Stimulated activated CD4-positive, alpha-beta T cell treated with anti-CD3 and anti-CD28 coated beads, TNF-alpha, amount 100 ng/mL, for 4 hours (primary cell): ENCODE results near the gene MAEA.
"Not testable (repeated sequence)": the region's sequence is repeated elsewhere in the genome, so short reads cannot be mapped to it uniquely, and the experiment has no call there.

Experiments used
- DNase-seq, 3 experiments: peaks; one replicate each; pipeline ENCODE4 v3.0.0-alpha.2; 2020; ENCODE audit warnings: low read depth in 3 of 3

The MAEA gene

DNA sequence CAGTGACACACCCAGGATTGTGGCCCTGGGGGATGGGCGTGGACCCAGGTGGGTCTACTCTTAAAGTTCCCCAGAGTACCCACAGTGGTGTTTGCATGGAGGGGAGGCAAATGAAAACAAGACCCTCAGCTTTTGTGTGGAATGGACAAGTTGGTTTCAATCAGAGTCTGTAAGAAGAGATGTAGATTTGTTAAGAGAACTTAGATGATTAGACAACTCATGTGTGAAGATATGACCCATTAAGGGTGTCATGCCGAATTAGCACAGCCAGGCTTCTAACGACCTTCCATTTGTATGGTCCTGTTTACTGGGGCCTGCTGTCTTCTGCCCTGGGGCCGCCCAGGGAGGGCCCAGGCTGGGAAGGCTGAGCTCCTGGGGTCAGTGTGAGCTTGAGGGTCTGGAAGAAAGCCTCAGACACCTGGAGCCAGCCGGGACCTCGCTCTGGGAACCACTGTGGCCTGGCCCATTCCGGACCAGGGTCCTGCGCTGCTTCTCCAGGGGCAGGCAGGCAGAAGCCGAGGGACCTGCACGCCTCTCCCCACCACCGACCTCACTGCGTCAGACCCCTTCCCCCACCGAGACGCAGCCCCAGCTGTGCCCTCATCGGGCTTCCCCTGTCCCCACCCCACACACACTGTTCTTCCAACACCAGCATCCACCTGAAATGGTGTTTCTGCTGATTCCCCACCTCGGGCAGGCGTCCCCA, 77.7 kb downstream of the MAEA start:
- no peak for DNase-seq

DNA sequence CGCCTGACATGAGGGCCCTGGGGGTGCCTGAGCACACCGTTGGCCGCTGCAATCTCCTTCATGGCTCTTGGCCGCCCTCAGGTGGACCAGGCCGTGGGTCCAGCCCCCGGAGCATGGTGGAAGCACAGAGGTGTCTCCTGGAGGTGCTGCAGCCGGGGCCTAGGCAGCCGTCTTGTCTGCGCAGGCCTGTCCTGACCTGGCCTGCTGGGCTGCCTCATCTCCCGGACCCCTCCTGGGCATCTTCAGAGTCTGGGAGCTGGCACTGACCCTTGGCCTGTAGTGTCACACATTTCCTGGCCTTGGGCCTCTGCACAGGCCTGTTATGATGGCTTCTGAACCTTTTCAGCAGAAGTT, 78.2 kb downstream of the MAEA start:
- DNase-seq, result no peak

DNA sequence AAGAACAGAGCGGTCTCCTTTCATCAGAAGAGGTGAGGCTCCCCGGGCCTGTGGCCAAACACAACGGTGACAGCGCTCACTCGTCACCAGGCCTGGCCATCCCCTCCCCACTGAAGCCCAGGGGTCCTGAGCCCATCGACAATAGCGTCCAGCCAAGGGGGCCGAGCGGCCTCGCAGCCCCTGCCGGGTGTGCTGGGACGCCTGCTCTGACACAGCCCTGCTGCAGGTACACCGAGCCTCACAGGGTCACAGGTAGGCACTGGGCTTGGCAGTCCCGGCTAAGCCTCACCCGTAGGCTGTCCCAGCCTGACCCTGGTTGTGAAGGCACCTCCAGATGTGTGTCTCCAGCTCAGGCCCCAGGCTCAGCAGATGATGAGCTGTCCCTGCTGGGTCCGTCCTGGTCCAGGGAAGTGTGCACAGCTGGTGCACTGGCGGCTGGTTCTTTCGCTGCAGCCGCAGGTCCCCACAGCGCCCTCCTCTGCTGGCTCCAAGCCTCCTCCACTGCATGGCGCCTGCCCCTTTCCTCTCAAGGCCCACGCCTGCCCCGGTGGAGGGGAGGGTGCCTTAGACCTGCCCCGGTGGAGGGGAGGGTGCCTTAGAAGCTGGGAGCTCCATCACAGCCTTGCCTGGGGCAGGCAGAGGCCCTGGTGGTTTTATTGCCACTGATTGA, 78.9 kb downstream of the MAEA start:
- no peak for DNase-seq

DNA sequence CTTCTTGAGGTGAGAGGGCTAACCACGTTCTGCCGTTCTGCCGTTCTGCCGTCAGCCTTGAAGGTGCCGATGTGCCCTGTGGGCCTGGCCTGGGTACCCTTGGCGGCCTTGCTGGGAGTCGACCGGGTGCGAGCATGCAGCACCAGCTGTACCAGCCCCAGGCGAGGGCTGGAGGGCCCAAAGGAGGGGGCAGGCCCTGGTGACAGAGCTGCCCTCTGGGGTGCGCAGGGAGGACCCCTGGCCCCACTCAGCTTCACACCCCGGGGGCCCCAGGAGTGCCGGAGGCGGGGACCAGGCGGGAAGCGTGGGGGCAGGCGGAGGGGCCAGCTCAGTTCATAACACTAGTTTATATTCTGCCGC, 79.4 kb downstream of the MAEA start:
- DNase-seq, result no peak

DNA sequence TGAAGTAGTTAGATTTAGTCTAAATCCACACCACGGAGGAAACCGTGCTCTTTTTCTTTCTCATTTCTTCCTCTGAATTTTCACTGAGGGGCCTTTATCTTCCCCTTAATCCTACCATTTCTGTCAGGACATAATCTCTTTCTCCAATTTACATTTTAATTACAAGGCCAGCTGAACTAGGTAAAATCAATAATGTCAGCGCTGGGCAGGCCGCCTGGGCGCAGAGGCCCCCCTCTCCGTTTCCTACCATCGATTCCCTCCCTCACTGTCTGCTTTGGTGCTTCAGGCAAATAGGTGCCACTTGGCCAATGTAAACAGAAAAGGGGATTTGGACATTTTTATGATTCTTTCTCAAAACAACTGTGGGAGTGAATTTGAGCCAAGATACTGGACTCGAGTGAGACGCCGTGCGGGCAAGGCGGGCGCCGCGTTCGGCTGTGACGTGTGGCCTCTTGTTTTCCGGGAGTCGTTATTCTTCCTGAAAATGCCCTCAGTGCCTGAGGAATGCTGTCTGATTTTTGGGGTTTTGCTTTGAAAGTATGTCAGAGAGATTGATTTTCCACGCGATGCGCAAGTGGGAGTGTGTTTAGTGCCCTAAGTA, 79.9 kb downstream of the MAEA start:
- no peak for DNase-seq

DNA sequence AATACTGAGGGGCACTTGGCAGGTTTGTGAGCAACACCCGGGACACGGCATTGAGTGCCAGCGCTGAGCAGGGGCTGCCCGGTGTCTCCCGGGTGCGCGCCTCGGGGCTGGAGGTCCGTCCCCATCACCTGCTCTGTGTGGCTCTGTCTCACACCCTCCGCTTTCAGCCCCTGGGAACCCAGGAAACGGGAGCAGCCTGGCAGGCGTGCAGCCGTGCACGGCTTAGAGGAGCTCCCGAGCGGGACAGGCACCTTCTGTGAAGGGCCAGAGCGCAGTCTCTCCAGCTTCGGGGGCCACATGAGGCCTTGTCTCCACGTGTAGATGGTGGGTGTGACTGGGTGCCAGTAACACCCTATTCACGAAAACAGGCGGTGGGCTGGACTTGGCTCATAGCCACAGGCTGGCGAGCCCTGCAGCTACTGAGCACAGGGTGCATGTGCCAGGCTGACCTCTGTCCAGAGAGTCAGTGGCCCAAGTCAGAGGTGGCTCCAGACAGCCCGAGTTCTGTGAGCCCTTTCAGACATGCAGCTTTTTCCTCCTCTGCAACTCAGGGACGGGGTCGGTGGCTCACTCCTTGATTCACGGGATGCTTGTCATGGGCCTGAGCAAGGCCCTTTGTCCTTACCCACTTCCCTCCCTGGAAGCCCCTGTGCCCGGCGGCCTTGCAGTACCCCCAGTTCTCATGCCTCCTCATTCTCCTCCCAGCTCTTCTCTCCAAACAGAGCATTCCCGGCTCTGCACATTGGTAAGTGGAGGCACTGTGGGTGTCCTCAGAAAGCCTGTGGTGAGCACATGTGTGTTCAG, 80.8 kb downstream of the MAEA start:
- DNase-seq, result no peak

DNA sequence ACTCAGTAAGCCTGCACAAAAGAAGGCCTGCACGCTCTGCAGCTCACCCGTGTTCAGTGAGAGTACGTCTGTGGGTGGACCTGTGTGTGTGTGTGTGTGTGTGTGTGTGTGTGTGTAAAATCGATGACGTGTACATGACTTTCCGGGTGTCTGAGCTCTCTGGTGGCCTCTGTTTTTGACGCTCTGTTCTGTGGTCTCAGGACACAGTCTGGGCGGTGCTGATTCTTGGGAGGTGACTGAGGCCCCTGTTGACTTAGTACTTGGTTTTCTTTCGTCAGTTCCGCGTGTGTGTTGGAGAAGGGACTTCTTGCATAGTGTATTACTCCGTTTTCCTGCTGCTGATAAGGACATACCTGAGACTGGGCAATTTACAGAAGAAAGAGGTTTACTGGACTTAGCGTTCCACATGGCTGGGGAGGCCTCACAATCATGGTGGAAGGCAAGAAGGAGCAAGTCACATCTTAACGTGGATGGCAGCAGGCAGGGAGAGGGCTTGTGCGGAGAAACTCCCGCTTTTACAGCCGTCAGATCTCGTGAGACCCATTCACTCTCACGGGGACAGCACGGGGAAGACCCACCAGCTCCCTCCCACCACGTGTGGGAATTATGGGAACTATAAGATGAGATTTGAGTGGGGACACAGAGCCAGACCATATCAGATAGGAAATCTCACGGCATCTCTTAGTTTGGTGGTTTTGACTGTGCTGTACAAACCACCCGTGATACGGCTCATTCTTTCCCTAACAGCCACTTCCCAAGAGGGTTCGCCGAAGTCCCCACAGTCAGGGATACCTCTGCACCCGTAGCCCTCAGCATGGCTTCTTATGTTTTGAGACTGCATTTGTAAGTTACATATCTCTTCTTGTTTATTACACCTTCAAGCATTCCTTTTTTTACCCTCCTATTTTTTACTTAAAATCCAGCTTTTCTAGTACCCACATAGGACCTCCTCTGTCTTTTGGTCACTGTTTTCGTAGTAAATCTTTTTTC, 81.8 kb downstream of the MAEA start:
- no peak for DNase-seq

DNA sequence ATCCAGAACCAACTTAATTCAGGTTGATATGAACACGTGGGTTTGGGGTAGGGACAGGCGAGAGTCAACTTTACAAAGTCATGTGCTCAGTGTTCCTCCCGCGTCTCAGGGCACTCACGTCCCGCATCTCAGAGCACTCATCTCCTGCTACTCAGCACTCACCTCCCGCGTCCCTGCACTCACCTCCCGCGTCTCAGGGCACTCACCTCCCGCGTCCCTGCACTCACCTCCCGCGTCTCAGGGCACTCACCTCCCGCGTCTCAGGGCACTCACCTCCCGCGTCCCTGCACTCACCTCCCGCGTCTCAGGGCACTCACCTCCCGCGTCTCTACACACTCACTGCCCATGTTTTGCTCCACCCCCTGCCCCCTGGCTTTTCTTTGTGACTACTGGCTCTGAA, 82.9 kb downstream of the MAEA start:
- DNase-seq, result not testable (repeated sequence)

DNA sequence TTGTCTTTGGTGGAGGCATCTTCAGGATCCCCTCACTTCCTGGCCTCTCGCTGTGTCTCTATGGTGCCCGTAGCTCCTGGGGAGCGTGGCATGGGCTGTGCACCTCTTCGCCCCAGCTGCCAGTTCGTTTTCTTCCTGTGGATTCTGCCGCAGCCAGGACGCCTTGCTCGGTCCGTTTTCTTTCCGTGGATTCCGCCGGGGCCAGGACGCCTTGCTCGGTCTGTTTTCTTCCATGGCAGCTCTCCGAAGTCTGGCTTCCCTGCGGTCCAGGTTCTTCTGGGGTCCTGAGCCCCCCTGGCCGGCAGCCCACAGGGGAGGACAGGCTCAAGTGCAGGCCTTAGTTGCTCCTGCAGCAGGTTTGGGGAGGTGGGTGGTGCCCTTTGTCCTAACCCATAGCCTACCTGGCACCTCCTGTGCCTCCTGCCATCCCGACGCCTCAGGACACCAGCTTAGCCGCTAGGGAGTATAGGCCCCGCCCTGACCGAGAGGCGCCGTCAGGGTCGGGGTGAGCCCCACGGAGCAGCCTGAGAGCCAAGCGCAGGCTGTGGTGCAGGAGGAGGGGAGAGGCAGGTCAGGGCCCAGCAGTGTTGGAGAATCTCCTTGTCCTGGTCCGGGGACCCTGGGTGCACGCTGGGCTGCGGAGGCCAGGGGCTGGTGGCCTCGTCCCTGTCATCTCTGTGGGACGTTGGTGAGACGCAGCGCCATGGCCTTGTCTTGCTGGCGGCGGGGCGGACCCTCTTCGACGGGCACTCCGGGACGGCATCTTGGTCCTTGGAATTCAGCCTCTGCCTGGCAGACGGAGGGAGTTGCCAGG, 84.4 kb downstream of the MAEA start:
- DNase-seq, result no peak

DNA sequence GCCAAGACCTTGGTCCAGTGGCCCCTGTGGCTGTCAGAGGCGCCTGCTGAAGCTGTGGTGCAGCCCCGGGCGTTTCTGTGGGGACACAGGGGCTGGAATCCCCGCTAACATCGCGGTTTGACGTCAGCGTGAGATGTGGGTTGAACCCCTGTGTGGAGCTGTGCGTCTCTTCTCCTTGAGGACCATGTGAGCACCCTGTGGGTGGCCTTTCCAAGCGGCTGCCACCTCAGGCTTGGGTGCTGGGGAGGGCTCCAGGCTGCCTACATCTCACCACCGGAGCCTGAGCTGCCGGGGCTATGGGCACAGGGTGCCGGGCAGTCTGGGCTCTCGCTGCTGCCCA, 85.0 kb downstream of the MAEA start:
- no peak for DNase-seq

DNA sequence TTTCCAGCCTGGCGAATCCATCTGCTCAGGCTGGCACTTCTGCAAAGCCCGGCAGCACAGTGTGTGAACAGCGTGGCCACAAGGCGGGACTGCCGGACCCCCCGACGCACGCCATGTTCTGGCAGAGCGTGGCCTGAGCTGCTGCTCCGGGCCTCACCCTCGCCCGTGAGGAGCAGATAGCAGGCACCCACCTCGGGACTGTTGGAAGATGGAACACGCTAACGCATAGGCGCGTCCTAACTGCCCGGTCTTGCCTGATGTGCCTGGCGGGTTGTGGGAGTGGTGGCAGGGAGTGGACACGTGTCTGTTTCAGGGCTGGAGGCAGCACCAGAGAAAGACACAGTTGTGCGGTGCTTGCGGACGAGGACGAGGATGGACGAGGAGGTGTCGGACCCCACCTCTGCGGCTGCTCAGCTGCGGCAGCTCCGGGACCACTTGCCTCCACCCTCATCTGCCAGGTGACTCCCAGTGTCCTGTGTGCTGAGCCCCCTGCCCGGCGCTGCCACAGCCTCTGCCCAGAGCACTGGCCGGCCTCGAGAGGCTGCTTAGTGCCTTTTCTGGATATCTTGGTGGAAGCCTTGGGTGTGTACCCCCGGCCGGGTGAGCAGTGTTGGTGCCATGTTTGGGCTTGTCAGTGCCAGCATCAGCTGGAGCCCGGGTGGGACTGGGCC, 85.5 kb downstream of the MAEA start:
- no peak for DNase-seq

DNA sequence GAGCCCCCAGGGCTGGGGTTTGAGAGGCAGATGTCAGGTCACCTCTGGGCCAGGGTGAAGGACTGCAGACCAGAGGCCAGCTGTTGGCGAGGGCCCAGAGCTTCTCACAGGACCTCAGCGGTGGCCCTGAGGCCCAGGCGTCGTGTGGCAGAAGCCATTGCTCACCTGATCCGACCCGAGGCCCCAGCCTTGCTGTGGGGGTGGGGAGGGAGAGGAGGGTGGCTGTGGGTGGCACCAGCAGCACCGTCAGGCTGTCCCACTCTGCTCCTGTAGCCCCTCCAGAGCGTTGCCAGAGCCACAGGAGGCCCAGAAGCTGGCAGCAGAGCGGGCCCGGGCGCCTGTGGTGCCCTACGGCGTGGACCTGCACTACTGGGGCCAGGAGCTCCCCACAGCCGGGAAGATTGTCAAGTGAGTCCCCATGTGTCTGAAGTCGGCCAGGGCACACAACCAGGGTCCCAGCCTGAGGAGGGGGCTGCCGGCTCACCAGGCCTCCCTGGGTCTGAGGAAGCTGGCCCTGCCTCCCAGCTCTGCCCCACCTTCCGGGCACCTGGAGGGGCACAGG, 86.2 kb downstream of the MAEA start:
- no peak for DNase-seq

DNA sequence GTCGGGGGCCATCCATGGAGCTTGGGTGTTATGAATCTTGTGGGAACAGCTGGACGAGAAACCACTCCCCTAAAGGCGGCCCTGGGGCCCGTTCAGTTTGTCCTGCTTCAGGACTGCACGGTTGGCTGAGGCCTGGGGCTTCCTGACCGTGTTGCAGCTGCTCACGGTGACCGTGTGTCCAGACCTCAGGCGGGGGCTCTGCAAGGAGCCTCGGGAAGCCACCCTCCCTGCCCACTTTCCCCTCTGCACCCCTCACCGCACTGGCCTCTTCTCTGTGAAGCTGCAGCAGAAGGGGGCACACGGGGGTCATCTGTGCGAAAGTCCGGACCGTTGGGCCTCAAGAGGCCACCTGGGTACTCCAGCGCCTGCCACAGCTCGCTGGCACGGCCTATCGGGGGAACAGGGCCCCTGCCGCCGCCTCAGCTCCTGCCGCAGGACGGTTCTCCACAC, 86.7 kb downstream of the MAEA start:
- DNase-seq, result no peak

DNA sequence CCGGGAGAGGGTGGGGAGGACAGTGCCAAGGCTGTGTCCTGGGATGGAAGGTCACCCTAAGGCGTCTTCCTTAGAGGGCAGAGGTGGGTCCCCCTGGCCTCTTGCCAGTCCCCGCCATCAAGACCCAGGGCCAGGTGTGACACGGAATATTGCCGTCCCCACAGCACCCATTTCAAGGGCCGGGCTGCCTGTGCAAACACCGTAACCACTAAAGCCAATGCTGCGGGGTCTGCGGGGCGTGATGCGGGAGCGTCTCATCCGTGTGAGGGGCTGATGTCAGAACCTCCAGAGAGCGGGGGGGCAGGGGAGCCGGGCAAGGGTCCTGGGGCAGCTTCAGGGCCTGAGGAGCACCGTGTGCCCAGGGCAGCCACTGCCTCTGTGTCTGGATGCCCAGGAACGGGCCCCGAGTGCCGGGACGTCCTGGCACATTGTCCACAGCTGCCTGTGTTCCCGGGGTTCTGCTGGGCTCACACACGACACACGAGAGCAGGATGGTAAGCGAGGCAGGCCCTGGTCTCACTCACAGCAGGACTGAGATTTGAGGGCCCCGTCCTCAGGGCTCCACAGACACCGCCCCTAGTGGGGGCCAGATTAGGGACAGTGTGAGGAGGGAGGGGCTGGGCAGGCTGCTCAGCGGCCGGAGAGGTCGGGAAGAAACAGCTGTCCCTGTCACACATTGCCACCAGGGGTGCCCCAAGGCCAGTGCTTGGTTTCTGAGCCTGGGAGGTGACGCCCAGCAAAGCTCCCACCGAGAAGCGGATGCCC, 87.3 kb downstream of the MAEA start:
- no peak for DNase-seq

DNA sequence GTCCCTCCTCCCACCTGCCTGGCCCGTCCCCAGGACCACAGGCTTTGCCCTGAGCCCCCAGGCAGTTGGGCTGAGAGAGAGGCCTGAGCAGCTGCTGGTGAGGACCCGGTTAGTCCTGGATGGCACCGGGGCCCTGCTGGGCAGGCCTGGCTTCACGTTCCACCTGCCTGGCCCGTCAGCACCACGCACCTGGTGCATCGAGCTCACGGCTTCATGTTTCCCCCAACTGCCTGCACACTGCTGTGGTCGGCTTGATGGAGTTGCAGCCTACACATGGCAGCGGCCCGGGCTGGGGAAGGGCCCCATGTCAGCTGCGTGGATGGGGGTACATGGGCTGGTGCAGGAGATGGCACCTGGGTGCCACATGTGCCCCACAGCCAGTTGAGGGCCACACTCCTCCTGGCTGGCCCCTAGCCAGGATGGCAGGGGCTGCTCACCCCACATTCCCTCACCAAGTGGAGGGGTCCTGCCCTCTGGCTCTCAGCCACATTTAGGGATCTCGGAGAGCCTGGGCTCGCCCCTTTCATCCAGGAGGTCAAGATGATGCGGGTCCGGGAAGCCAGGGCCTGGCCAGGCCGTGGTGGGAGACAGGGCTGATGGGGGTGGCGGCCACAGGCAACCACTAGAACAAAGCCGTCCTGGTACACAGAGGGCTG, 88.0 kb downstream of the MAEA start:
- no peak for DNase-seq

DNA sequence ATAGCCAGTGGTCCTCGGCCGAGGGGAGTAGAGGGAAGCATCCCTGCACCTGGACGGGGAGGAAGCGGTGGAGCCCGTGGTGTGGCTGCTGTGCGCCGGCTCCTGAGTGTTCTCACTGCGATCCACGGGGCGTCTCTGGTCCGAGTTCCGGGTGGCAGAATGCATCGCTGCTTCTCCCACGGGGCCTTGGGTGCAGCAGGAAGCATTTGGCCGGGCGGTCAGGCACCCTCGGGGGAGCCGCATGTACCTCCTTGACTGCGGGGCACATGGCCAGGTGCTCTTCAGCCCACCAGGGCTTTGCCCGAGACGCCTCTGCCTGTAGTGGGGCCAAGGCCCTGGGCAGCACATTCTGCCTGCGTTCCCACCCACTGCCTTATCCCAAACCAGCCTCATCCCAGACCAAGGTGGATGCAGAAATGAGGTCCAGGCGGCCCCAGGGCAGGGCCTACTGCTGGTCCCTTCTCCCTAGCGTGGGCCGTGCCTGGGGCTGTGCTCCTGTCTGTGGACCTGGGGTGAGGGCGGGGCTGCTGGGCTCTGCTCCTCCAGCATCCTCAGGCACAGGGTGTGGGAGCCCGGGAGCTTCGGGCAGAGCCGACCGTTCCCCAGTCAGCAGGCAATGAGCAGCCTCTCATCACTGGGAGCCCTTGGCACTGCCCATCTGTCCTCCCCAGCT, 89.0 kb downstream of the MAEA start:
- no peak for DNase-seq

DNA sequence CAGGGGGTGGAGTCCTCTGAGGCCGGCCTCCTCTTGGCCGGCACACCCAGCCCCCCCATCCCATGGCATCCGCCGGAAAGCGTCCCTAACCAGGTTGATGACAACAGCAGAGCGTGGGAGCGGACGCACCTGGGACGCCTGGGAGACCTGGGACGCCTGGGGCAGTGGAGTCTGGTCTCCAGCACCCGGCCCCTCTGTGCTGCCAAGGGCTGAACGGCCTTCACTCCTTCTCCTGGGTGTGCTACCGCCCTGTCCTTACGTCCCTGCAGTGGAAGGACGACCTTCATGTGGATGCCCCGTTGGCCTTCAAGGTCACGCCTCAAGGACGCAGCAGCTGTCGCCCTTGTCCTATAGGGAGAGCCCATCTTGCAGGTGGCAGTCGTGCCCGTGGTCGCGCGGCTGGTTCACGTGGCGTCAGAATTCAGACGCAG, 89.7 kb downstream of the MAEA start:
- DNase-seq, result no peak

DNA sequence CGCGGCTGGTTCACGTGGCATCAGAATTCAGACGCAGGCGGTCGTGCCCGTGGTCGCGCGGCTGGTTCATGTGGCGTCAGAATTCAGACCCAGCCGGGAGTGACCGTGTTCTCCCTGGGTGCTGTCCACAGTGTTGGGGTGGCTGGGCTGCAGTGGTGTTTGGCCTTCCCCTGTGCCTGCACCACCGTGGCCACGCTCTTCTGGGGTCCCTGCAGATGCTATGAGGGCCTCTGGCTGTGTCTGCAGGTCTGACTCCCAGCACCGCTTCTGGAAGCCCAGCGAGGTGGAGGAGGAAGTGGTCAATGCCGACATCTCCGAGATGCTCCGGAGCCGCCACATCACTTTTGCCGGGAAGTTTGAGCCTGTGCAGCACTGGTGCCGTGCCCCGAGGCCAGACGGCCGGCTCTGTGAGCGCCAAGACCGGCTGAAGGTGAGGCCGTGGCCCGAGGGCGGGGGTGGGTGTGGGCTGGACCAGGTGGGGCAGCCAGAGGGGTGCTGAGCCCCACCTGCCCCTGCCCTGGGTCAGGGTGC, 90.2 kb downstream of the MAEA start:
- DNase-seq, result no peak
